GM19238 (cell line): ENCODE results near the gene DEPDC5.
A peak's percentile ranks its signal among the peaks of the same experiment; 100 is the strongest.
"Not testable (repeated sequence)": the region's sequence is repeated elsewhere in the genome, so short reads cannot be mapped to it uniquely, and the experiment has no call there.

Experiments used
- DNase-seq: peaks from one replicate; pipeline ENCODE4 v3.0.0; 2011; ENCODE audit warnings: low spot score; ENCODE audit not compliant: insufficient read length

Gene DEPDC5

DNA sequence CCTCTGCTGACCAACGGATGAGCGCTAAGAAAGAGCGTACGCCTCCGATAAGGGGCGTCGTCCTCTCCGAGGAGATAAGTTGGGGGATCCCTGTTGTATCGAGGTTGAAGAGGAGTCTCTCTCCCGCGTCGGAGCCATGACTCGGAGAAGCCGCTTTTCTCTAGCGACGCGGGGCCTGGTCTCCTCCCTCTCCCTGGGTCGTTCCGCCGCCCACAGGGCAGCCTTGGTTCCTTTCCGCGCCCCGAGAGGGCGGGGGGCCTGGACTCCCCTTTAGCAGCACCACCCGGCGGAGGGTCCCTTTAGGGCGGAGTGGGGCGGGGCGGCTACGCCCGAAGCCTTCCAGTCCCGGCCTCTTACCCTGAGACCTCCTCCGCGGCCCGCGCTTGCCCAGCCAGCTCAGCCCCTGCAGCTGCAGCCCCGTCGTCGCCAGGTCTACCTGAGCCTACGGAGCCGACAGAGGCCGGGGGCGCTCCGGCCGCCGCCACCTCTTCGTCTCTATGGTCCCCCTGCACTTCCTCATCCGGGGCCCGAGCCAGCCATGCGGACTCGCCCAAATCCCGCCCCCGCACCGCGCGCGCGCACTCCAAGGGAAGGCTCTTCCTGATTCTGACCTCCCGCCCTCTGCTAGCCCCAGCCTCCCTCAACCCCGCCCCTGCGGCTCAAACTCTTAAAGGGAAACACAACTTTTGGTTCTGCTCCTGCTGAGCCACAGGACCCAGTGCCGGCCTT, 4.0 kb upstream of the DEPDC5 start, which contains the start of gene PRR14L:
Gene PRR14L, minus strand, starts transcription at position 497 of the 729 bp plus-strand sequence. CDS start 11,272 bp downstream, outside the sequence.
- DNase-seq, result peak; percentile 83

DNA sequence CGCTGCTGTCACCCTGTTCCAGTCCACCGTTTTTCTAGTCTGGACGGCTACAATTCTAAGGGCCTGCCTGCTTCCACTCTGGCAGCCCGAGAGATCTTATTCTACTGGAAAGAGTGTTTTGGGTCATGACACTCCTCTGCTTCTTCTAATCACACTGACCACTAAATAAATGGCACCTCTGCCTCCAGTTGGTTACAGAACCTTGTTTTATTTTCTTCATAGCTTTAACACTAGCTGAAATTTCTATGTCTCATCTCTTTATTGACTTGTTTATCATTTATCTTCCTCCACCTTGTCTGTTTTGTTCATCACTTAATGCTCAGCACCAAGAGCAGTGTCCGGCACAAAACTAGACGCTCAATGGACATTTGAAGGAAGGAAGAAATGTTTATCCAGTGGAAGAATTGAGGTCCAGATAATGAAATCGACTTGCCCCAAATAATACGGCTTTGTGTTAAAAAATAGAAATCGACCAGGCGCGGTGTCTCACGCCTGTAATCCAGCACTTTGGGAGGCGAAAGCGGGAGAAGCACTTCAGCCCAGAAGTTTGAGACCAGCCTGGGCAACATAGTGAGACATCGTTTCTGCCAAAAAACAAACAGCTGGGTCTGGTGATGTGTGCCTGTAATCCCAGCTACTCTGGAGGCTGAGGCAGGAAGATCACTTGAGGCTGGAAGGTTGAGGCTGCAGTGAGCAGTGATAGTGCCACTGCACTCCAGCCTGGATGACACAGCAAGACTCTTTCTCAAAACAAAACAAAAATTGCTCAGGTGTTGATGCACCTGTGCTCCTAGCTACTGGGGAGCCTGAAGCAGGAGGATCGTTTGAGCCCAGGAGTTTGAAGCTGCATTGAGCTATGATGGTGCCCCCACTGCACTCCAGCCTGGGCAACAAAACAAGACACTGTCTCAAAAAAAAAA, 3.2 kb upstream of the DEPDC5 start:
- no peak for DNase-seq

DNA sequence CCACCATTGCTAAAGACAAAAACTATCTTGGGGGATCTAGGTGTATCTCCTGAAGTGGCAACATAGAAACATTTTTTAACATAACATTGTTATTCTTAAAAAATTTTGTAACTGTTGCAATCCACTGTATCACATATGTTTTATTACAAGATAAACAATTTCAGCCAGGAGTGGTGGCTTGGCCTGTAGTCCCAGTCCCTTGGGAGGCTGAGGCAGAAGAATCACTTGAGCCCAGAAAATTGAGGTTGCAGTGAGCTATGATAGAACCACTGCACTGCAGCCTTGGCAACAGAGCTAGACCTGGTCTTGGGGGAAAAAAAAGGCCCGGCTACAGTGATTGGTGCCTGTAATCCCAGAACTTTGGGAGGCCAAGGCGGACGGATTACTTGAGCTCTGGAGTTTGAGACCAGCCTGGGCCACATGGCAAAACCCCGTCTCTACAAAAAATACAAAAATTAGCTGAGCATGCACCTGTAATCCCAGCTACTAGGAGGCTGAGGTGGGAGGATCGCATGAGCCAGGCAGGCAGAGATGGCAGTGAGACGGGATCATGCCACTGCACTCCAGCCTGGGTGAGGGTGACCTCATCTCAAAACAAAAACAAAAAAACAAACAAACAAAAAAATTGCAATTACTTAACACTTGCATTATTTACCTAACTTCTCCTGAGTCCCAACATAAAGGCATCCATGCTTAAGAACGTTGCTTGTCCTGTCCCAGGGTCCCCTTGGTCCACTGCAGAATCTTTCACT, 1.5 kb upstream of the DEPDC5 start:
- no peak for DNase-seq

DNA sequence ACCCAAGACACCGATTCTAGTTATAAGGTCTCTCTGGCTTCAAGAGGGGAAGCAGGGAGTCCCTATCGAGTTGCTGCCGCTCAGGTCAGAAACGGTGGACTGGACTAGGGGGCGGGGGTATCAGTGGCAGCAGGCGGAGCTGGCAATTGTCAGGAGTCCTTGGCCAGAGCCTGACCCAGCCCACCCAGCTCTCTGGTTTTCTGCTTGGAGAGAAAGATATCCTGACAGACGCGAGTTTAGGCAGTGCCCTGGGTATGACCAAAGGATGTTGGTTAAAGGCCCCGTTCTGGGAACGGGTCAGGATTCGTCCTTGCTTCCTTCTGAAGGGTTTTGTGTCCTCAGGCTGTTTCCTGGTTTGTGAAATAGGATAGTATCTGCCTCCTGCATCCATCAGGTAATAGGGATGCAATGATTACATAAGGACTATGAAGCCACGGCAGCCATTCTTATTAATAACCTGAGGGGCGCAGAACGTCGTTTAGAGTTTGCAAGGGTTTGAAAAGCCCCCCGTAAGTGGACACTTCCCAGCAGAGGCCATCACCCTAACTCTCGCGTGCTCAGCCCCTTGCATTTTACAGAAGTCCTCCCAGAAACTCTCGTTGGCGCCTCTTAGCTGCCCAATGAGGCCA, 700 bp upstream of the DEPDC5 start:
- DNase-seq, result no peak

DNA sequence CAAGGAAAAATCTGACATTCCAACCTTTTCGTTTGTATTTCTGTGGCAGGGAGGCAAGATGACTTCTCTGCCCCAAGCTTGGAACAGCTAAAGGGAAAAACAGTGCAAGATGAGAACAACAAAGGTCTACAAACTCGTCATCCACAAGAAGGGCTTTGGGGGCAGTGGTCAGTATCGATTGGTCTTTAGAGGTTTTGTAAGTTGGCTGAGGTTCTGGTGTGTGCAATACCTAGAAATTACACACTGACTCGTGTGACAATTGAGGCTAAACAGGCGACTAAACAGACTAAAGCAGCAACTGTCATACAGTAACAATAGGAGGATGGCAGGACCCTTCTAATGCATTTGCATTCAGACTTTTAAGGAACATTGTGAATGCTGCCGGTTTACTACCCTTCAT, 994 bp downstream of the DEPDC5 start:
- DNase-seq, result no peak

DNA sequence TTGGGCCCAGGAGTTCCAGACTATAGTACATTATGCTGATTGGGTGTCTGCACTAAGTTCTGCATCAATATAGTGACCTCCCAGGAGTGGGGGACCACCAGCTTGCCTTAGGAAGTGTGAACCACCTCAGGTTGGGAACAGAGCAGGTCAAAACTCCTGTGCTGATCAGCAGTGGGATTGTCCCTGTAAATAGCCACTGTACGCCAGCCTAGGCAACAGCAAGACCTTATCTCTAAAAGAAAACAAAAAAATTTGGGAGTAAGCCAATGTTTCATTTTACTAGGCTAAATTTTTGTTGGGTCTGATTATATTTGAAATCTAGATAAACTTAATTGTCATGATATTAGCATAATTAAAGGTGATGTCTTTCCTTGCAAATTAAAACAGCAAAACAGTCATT, 3.4 kb downstream of the DEPDC5 start:
- no peak for DNase-seq

DNA sequence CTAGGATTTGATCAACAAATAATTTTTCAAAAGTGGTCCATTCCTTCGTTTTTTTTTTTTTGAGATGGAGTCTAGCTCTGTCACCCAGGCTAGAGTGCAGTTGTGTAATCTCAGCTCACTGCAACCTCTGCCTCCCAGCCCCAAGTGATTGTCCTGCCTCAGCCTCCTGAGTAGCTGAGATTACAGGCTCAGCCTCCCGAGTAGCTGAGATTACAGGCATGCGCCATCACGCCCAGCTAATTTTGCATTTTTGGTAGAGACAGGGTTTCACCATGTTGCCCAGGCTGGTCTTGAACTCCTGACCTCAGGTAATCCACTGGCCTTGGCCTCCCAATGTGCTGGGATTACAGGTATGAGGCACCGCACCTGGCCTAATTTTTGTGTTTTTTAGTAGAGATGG, 5.0 kb downstream of the DEPDC5 start:
- DNase-seq, result not testable (repeated sequence)

DNA sequence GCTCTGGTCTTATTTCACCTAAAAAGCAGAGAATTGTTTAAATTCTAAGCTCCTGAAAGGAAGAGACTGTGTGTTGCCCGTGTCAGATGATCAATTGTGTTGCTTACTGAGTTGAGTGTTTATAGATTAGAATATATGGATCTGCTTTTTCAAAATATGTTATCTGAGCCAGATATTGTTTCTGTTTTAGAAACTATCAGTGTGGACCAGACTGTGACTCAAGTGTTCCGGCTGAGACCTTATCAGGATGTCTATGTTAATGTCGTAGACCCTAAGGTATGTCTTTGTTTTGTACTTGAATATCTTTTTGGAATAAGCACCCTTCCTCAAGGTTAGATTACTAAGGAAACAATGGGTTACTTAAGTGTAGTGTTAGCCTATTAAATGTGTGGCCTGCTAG, 11.0 kb downstream of the DEPDC5 start:
- no peak for DNase-seq

DNA sequence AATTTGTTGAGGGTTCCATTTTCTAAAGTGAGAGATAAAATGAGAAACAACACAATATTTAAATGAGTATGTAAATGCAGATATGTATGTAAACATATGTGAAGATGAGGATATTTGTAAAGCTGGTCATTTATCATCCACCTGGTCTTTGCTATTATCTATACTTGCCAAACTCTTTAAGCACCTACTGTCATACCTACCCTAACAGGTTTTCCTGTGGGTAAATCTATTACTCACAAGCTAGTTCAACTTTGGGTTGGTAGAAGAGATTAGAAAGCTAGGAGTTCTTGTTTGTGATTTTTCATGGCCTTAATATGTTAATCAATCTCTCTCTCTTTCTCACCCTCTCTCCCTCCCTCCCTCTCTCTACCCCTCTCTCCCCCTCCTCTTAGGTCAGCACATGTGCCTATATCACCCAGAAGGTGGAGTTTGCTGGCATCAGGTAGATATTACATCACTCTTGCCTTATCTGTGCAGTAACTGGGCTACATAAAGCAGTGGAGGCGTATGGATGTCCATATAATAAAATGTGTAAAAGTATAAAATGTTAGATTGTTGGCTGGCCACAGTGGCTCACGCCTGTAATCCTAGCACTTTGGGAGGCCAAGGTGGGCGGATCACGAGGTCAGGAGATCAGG, 14.7 kb downstream of the DEPDC5 start:
- DNase-seq, result no peak

DNA sequence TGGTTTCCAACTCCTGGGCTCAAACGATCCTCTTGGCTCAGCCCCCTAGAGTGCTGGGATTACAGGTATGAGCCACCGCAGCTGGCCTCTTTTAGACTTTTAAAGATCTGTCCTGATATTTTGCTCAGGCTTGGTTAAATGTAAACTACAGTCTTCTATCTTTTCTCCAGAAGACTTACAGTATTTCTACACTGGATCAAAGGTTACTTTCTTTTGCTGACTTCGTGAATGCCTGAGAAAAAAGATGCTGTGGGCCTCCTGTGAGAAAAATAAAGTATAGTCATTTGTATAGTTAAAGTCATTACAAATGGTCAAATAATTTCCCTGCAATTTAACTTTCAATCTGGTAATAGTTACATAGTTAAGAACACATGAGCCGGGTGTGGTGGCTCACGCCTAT, 19.6 kb downstream of the DEPDC5 start:
- DNase-seq, result no peak

DNA sequence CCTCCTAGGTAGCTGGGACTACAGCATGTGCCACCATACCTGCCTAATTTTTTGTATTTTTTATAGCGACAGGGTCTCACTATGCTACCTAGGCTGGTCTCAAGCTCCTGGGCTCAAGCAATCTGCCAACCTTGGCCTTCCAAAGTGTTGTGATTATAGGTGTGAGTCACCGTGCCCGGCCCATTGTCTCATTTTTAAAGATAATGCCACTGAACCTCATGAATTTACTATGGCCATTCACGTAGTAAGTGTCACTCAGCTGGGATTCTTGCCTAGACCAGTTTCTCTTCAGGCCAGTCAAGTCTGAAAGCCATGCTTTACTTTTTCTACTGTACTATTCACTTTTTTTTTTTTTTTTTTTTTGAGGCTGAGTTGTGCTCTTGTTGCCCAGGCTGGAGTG, 22.4 kb downstream of the DEPDC5 start:
- DNase-seq, result no peak

DNA sequence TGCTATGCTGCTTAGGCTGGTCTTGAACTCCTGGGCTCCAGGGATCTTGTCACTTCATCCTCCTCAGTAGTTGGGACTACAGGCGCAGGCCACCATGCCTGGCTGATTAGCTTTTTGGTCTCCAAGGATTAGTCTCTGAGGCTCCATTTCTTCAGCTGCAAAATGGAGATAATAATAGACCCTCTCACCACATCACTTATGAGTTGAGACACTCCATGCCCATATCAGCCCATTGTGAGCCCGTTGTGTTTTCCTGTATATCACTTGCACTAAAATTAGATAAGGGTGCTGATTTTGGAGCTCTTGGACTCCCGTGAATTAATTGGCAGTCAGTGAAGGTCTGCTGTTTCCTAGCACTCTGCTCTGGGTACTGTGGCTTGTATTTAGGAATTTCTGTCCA, 36.0 kb downstream of the DEPDC5 start:
- no peak for DNase-seq

DNA sequence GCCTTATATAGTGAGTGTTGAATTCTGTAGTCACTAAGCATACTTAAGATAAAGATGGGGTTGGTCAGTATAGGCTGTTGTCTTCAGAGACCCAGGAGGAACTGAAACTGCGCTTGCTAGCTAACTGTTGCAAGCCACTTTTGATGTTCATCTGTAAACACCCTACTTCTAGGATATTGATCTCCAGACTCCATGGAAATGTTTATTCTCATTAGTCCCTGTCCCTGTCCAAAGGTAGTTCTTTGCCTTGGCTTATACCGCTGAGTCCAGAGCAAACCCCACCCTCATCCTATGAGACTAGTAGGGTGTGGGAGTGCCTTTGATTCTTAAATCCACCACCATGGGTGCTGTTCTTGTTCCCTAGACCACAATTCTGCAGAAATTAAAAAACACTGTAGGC, 36.4 kb downstream of the DEPDC5 start:
- no peak for DNase-seq

DNA sequence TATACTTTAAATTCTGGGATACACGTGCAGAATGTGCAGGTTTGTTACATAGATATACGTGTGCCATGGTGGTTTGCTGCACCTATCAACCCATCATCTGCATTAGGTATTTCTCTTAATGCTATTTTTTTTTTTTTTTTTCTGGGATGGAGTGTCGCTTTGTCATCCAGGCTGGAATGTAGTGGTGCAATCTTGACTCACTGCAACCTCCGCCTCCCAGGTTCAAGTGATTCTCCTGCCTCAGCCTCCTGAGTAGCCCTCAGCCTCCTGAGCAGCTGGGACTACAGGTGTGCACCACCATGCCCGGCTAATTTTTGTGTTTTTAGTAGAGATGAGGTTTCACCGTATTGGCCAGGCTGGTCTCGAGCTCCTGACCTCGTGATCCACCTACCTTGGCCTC, 45.5 kb downstream of the DEPDC5 start:
- DNase-seq, result not testable (repeated sequence)

DNA sequence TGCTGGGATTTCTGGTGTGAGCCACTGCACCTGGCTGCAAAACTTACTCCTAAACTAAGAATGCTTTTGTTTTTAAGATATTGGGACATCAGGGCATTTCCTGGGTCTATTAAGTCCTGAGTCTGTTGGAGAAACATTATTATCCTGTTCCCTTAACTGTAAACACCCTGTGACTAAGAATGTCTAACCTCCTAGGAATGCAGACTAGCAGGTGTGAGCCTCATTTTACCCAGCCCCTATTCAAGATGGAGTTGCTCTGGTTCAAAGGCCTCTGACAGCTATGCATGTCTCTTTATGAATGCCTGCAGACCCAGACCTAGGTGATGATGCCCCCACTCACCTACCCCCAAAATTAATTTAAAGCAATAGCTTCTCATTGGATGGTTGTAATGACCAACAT, 46.2 kb downstream of the DEPDC5 start:
- no peak for DNase-seq

DNA sequence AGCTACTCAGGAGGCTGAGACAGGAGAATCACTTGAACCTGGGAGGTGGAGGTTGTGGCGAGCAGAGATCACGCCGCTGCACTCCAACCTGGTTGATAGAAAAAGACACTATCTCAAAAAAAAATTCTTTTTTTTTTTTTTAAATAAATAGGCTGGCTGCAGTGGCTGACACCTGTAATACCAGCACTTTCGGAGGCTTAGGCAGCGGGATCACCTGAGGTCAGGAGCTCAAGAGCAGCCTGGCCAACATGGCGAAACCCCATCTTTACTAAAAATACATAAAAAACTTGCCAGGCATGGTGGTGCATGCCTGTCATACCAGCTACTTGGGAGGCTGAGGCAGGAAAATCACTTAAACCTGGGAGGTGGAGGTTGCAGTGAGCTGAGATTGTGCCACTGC, 47.0 kb downstream of the DEPDC5 start:
- DNase-seq, result not testable (repeated sequence)

DNA sequence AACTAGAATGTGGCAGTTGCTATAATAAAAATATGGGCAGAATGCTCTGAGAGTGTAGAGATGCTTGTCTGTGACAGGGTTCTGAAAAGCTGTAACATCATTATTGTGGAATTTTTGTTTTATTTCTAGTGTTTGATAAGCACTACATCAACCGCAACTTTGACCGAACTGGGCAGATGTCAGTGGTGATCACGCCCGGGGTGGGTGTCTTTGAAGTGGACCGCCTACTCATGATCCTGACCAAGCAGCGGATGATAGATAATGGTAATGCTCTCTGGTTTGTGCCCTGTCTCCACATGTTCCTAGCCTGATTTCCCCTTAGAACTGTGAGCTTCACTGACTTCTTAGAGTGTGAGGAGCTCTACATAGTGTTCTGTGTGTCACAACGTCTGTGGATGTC, 48.8 kb downstream of the DEPDC5 start:
- DNase-seq, result no peak

DNA sequence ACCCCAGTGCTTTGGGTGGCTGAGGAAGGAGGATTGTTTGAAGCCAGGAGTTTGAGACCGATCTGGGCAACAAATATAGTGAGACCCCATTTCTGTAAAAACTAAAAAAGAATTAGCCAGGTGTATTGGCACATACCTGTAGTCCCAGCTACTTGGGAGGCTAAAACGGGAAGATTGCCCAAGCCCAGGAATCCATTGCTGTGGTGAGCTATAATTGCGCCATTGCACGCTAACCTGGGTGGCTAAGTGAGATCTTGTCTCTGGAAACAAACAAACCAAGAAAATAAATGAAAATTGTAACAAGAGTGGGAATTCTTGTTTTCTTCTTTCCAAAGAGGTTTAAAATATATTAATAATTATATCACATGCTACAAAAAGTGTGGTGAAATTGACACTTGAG, 52.9 kb downstream of the DEPDC5 start:
- no peak for DNase-seq

DNA sequence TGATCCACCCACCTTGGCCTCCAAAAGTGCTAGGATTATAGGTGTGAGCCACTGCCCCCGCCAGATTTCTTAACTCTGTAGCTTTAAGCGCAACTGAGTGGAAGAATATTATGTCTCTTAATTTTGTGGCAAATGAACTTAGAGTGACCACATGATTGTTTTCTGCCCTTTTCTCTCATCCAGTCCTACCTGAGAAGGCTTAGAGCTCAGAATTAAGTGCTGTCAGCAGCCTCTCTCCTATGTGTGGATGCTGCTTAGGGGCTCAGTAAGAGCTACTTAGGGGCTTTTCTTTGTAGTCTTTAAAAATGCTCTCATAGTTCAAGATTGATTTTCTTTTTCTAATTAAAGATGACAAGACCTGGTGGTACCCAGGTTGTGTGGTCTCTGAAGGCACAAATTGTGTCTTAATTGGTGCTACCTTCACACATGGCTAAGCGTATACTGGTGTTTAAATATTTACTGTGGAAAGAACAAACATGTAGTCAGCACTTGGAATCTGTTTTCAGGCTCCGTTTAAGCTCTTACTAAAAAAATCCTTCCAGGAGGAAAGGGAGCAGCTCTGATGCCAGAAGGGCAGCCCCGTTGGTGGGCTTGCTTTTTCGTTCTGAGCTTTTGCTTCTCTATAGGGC, 59.3 kb downstream of the DEPDC5 start:
- no peak for DNase-seq

DNA sequence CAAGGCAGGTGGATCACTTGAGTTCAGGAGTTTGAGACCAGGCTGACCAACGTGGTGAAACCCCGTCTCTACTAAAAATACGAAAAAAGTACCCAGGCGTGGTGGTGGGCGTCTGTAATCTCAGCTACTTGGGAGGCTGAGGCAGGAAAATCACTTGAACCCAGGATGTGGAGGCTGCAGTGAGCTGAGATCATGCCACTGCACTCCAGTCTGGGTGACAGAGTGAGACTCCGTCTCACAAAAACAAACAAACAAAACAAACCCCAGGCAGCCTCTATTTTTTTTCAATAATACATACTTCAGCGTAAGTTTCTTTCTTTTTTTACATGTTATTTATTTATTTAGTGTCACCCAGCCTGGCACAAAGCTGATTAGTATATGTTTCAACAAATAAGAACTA, 60.1 kb downstream of the DEPDC5 start:
- not testable (repeated sequence) for DNase-seq
